Heart left ventricle (tissue), 16 donors: ENCODE results near the gene PXK. TPM values are rescaled to one million over a fixed set of nuclear protein-coding genes. Genes with fewer than 3 reads are reported as not detected.
A peak's percentile ranks its signal among the peaks of the same experiment; 100 is the strongest.
"Not testable (repeated sequence)": the region's sequence is repeated elsewhere in the genome, so short reads cannot be mapped to it uniquely, and the experiment has no call there.

ENCODE experiments used
- ATAC-seq, 4 donors: fragments of 200-7000 bp; cut with Tn5 transposase; one replicate each; pipeline ENCODE4 v1.9.1; 2020 to 2022; ENCODE audit warnings: moderate library complexity in 4 of 4, mild to moderate bottlenecking in 3 of 4, moderate number of reproducible peaks in 1 of 4
- DNase-seq, 5 donors: peaks; one replicate each; pipeline ENCODE4 v3.0.0-alpha.2; 2020
- H3K27ac ChIP-seq, 12 donors: fragments of 200-600 bp; sonication (generic) in 4 of 12; one replicate each; pipeline versions ENCODE4 v1.5.0 to v1.8.0; 2016 to 2022; ENCODE audit warnings: mild to moderate bottlenecking in 2 of 12
- H3K27me3 ChIP-seq, 9 donors: fragments of 200-600 bp; sonication (generic) in 2 of 9; one replicate each; pipeline versions ENCODE4 v1.5.1 to v1.8.0; 2016 to 2022; ENCODE audit warnings: mild to moderate bottlenecking in 3 of 9
- H3K36me3 ChIP-seq, 9 donors: fragments of 200-600 bp; sonication (generic) in 2 of 9; one replicate each; pipeline versions ENCODE4 v1.5.0 to v1.8.0; 2018 to 2022; ENCODE audit warnings: mild to moderate bottlenecking in 2 of 9
- H3K4me1 ChIP-seq, 12 donors: fragments of 200-600 bp; sonication (generic) in 4 of 12; one replicate each; pipeline versions ENCODE4 v1.5.0 to v1.8.0; 2016 to 2022; ENCODE audit warnings: mild to moderate bottlenecking in 3 of 12
- H3K4me3 ChIP-seq, 12 donors: fragments of 200-600 bp; sonication (generic) in 4 of 12; one replicate each; pipeline versions ENCODE4 v1.5.0 to v1.8.0; 2017 to 2022; ENCODE audit warnings: mild to moderate bottlenecking in 9 of 12, moderate library complexity in 4 of 12
- H3K9me3 ChIP-seq, 12 donors: fragments of 200-600 bp; sonication (generic) in 4 of 12; one replicate each; pipeline versions ENCODE4 v1.5.0 to v1.8.0; 2016 to 2022; ENCODE audit warnings: mild to moderate bottlenecking in 1 of 12
- CTCF ChIP-seq, 12 donors: fragments of 200-600 bp; sonication (generic) in 4 of 12; IDR thresholded peaks; one replicate each; pipeline versions ENCODE4 v1.5.0 to v1.8.0; 2018 to 2022; ENCODE audit warnings: antibody characterized with exemption in 12 of 12, mild to moderate bottlenecking in 5 of 12
- POLR2A ChIP-seq, 2 donors: fragments of 450-650 bp; IDR thresholded peaks; one replicate each; pipeline ENCODE4 v1.6.1; 2017; ENCODE audit warnings: antibody characterized with exemption in 2 of 2, mild to moderate bottlenecking in 2 of 2, moderate library complexity in 2 of 2
- WGBS, 4 donors: extraction: QIAGEN DNeasy Blood & Tissue Kit in 2 of 4; methylation state at CpG; one replicate each; pipeline versions ENCODE4 v1.1.5 to v1.1.7; 2013 to 2018; 5-methylcytosine and 5-hydroxymethylcytosine counted together
- intact Hi-C, 10 donors: fragments of 100-400 bp; cut with DNase I; formaldehyde crosslinking; loops; one replicate each; pipeline versions ENCODE4 v1.11.1 to v1.14.2; 2022
- polyA plus RNA-seq, 2 donors: library from polyadenylated mRNA; stranded (reverse); fragments of 200-250 nt; gene quantifications; one replicate each; pipeline ENCODE4 v1.2.3, GENCODE V29; 2013
- total RNA-seq, 9 donors: library from RNA; depleted of rRNA in 2 of 9; stranded (reverse); fragments of >200 nt in 2 of 9; fragmentation: NEBNext Ultra II Directional in 3 of 9; extraction: Animal tissue kit (Norgen Biotek cat#: 25700) in 3 of 9; gene quantifications; one replicate each; pipeline versions ENCODE4 v1.1.0 to v1.2.4, GENCODE V29; 2016 to 2023
- donor health status: ischemic (EF 13 %, LVEDD 7.1; RV severe dilation, severe dysfunction).
- donor health status: healthy with polysubstance abuse.
- donor health status: DM: no; HTN: yes; CAD: no.
- donor health status: DM: no; HTN: no; CAD: no.
- donor health status: ischemic (EF 25% LVEDD 6.9; RV normal size, moderate dysfunction).
- donor health status: ischemic (EF 25% LVEDD 5.7; RV mildly dilated, moderate dysfunction).
- donor health status: healthy.
- donor health status: DM: yes; HTN: yes; CAD: no.
- donor health status: ischemic (EF 35%, LVEDD 5.7; RV mildly dilated, moderate dysfunction).
- donor health status: nonischemic (EF 11% LVEDD 7.7; RV severe dilation, severe dysfunction).
- donor health status: DM: yes; HTN: yes; CAD: no.
- donor health status: PGD.
- donor health status: ischemic (EF 29% LVEDD 5.4; RV normal size, mild dysfunction).
- donor health status: nonischemic (EF 23%, LVEDD 6.1; RV moderate dilation, normal function).

Gene PXK
- total and polyA plus RNA-seq, 11 donors, result 3.4 to 24.3 (median 12.7) TPM

GRCh38 chr3:58434511-58434910, 101.8 kb downstream of the PXK start:
- Histone ChIP-seq H3K27me3 (no peaks in the 10 kb centered on the region), H3K36me3 (peaks cover 0 to 28% (median 26%) of the 10 kb centered on the region in 9 donors), H3K9me3 (no peaks in the 10 kb centered on the region), H3K4me3 (peak overlapping the region in 4 of 12 donors; percentile 78 to 87 (median 82)), H3K27ac (peak overlapping the region in 7 of 12 donors; percentile 87 to 94 (median 91)), H3K4me1 (peaks cover 2 to 35% (median 24%) of the 10 kb centered on the region in 12 donors)
- ATAC-seq, result no peak
- intact Hi-C loops, result loop anchor here in 5 of 10 donors (5.0 to 10.0 kb wide), 2 partner anchors 58 to 100 kb away; partner anchors contain the start of genes ACOX2 (in 3 of the 5) and KCTD6 (in 2 of the 5)
- TF ChIP-seq POLR2A (IDR thresholded peaks at IDR 0.05), result no peak
- TF ChIP-seq CTCF (IDR thresholded peaks at IDR 0.05), result no peak
- no peak for DNase-seq
- WGBS, 4 donors, result 88 to 90% (median 89%) methylated on average over 11 of the region's 11 CpGs

GRCh38 chr3:58434990-58435389, 102.3 kb downstream of the PXK start:
- DNase-seq, result no peak
- intact Hi-C loops, result loop anchor here in 5 of 10 donors (5.0 to 10.0 kb wide), 3 partner anchors 52 to 100 kb away; partner anchors contain the start of genes ACOX2 (in 3 of the 5) and KCTD6 (in 2 of the 5)
- H3K36me3 ChIP-seq, result peaks cover 0 to 23% (median 22%) of the 10 kb centered on the region in 9 donors
- peak overlapping the region in 5 of 12 donors; percentile 17 to 94 (median 87) for H3K27ac ChIP-seq
- no peaks in the 10 kb centered on the region for H3K27me3 ChIP-seq
- 45 to 77% (median 64%) methylated on average over 1 of the region's 1 CpG for WGBS, 4 donors
- TF ChIP-seq POLR2A (IDR thresholded peaks at IDR 0.05), result no peak
- TF ChIP-seq CTCF (IDR thresholded peaks at IDR 0.05), result no peak
- H3K4me3 ChIP-seq, result no peak overlapping the region
- H3K9me3 ChIP-seq, result no peaks in the 10 kb centered on the region
- H3K4me1 ChIP-seq, result peaks cover 2 to 35% (median 24%) of the 10 kb centered on the region in 12 donors
- ATAC-seq, result no peak

- not testable (repeated sequence) for H3K36me3 ChIP-seq, H3K4me3 ChIP-seq, H3K9me3 ChIP-seq, H3K27me3 ChIP-seq, H3K27ac ChIP-seq, ATAC-seq, DNase-seq
- WGBS, 4 donors, result 78 to 83% (median 80%) methylated on average over 8 of the region's 8 CpGs
- H3K4me1 ChIP-seq, result peaks cover 2 to 27% (median 19%) of the 10 kb centered on the region in 12 donors
- intact Hi-C loops, result loop anchor here in 3 of 10 donors (5.0 to 10.0 kb wide), 2 partner anchors 50 to 98 kb away; partner anchors contain the start of gene ACOX2 (in 3 of the 3)
Observed at GRCh38 chr3:58437276-58437675, 104.6 kb downstream of the PXK start.

- intact Hi-C loops, H3K27me3 ChIP-seq, H3K4me1 ChIP-seq, H3K36me3 ChIP-seq, DNase-seq, ATAC-seq, H3K9me3 ChIP-seq, H3K4me3 ChIP-seq, H3K27ac ChIP-seq: not testable (repeated sequence)
- 81 to 88% (median 83%) methylated on average over 6 of the region's 6 CpGs for WGBS, 4 donors
Observed at GRCh38 chr3:58440996-58441355, 108.3 kb downstream of the PXK start.

GRCh38 chr3:58441514-58442450, 109.1 kb downstream of the PXK start:
- Histone ChIP-seq H3K27ac (no peak overlapping the region), H3K27me3 (no peaks in the 10 kb centered on the region), H3K36me3 (no peaks in the 10 kb centered on the region), H3K4me3 (no peak overlapping the region), H3K9me3 (no peaks in the 10 kb centered on the region), H3K4me1 (no peaks in the 10 kb centered on the region)
- intact Hi-C loops, result no loop called here
- DNase-seq (no peak), ATAC-seq (no peak)
- WGBS, 4 donors, result 76 to 83% (median 79%) methylated on average over 4 of the region's 4 CpGs
- no peak for TF ChIP-seq POLR2A (IDR thresholded peaks at IDR 0.05)
- no peak for TF ChIP-seq CTCF (IDR thresholded peaks at IDR 0.05)
